H1 (cell line): ENCODE data around the gene EML4. TPM values are rescaled to one million over a fixed set of nuclear protein-coding genes. Genes with fewer than 3 reads are reported as not detected.

Source experiments
- BCL11A ChIP-seq, 2 experiments: IDR thresholded peaks; one replicate each; pipeline ENCODE4 v1.6.1; 2011; ENCODE audit warnings: low read depth in 2 of 2, low read length in 2 of 2, mild to moderate bottlenecking in 2 of 2
- CEBPB ChIP-seq: IDR thresholded peaks from 2 replicates; pipeline ENCODE4 v1.6.1; 2012; ENCODE audit warnings: low read depth, low read length
- KDM4A ChIP-seq: IDR thresholded peaks from one replicate; pipeline ENCODE4 v1.7.1; 2012; ENCODE audit warnings: low read depth, mild to moderate bottlenecking, moderate library complexity, low read length, inconsistent platforms; ENCODE audit not compliant: severe bottlenecking
- POU5F1 ChIP-seq: IDR thresholded peaks from 2 replicates; pipeline ENCODE4 v1.6.1; 2011; ENCODE audit warnings: low read depth, mild to moderate bottlenecking, low read length, moderate library complexity
- RFX5 ChIP-seq: IDR thresholded peaks from 2 replicates; pipeline ENCODE4 v1.6.1; 2011; ENCODE audit warnings: low read depth, low read length, improper control_type of control experiment, borderline replicate concordance
- YY1 ChIP-seq: IDR thresholded peaks from 2 replicates; pipeline ENCODE4 v1.6.1; 2011; ENCODE audit warnings: low read depth, mild to moderate bottlenecking, low read length
- polyA plus RNA-seq, 7 experiments: library from polyadenylated mRNA; depleted of rRNA in 3 of 7; stranded (reverse) in 5 of 7; unstranded in 2 of 7; fragments of >200 nt in 5 of 7; fragments of 200-250 nt in 2 of 7; gene quantifications; 1 replicate in 5 of 7; 2 replicates in 1 of 7; 4 replicates in 1 of 7; pipeline versions ENCODE4 v1.2.1 to v1.2.3, GENCODE V29; 2011 to 2013; ENCODE audit warnings: missing spikeins in 2 of 7, mixed read lengths in 2 of 7
- total RNA-seq: library from RNA; stranded (reverse); fragmentation: NEBNext Ultra II Directional; extraction: Animal tissue kit (Norgen Biotek cat#: 25700); gene quantifications from 2 replicates; pipeline ENCODE4 v1.2.1, GENCODE V29; 2021
- TF ChIP-seq, protein P1 (sequence below): IDR thresholded peaks from 2 replicates; pipeline ENCODE4 v1.6.1; 2011; ENCODE audit warnings: low read length, improper control_type of control experiment

Gene EML4
- total and polyA plus RNA-seq, 2 of the 8 experiments (the other 6 are each of a cell fraction or from before 2014, with no cell fraction given), result 50.1 to 104 TPM

DNA sequence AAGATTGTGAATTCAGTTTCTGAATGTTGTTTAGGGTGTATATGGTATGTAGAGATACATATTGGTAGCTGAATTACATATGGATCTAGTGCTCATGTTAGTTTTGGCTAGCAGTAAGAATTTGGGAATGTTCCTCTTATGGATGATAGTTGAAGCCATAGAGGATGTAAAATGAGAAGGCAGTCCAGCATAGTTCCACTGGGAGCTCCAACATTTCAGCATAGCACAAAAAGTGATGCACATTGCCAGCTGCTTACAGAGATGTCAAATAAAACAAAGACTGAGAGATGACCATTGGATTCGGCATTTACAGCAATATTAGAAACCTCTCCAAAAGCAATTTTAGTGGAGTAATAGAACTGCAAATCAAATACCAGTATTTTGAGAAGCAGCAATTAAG, 77.4 kb downstream of the EML4 start (continued):
- TF ChIP-seq RFX5 (no peak), KDM4A (no peak), POU5F1 (no peak), BCL11A (IDR thresholded peaks at IDR 0.05; ENCODE audit: low read depth in 2 of 2, low read length in 2 of 2) (no peak), YY1 (no peak), CEBPB (no peak)
- TF ChIP-seq, protein P1, sequence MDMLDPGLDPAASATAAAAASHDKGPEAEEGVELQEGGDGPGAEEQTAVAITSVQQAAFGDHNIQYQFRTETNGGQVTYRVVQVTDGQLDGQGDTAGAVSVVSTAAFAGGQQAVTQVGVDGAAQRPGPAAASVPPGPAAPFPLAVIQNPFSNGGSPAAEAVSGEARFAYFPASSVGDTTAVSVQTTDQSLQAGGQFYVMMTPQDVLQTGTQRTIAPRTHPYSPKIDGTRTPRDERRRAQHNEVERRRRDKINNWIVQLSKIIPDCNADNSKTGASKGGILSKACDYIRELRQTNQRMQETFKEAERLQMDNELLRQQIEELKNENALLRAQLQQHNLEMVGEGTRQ, result no peak
